ENCODE results near the gene FOXJ1. TPM values are rescaled to one million over a fixed set of nuclear protein-coding genes. Genes with fewer than 3 reads are reported as not detected.

The FOXJ1 gene
- total RNA-seq, 2 experiments from 2014 or later, result 0.63 to 0.89 TPM

DNA sequence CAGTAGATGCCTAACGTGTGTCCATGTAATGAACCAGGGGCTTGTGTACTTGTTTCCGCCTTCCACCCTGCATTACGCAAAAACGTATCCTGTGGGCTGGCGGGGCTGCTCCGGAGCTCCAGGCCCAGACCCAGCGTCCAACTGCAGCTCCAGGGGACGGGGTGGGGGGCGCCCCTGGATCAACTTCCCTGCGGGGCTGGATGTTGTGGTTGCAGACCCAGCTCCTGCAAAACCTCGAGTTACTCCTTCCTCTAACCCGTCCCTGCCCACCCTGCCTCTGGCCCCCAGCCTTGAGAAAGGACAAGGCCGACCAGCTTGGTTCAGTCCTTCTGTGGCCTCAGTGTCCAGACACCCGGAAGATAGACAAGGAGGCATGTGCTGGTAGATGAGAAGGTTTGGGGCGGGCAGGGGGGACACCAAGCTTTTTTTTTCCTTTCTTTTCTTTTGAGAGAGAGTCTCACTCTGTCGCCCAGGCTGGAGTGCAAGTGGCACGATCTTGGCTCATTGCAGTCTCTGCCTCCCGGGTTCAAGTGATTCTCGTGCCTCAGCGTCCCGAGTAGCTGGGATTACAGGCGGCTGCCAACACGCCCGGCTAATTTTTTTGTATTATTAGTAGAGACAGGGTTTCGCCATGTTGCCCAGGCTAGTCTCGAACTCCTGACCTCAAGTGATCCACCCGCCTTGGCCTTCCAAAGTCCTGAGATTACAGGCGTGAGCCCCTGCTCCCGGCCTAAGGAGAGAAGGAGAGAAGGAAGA lies 36.7 kb downstream of the FOXJ1 start:
- peak overlapping the region; percentile 98 for H3K4me3 Mint-ChIP-seq
- peak overlapping the region; percentile 68 to 82 for H3K27ac ChIP-seq (ENCODE audit: low read depth in 1 of 2, low read length in 2 of 2)
- no peaks in the 10 kb centered on the region for H3K27me3 Mint-ChIP-seq
- H3K36me3 Mint-ChIP-seq (ENCODE audit: low read depth), result peaks cover 36% of the 10 kb centered on the region
- peaks cover 23% of the 10 kb centered on the region for H3K36me3 ChIP-seq (ENCODE audit: insufficient read depth, low read length)
- H3K4me1 Mint-ChIP-seq (ENCODE audit: low read depth), result peaks cover 38% of the 10 kb centered on the region
- no peak for ATAC-seq (ENCODE audit: poor library complexity)
- no peaks in the 10 kb centered on the region for H3K9me3 Mint-ChIP-seq
- peak overlapping the region; percentile 90 for H3K27ac Mint-ChIP-seq
- H3K9me3 ChIP-seq (ENCODE audit: control insufficient read depth in 1 of 2, insufficient read depth in 1 of 2, low read length in 2 of 2), result no peaks in the 10 kb centered on the region
- no peak for DNase-seq
- POLR2A ChIA-PET, result interaction anchor here (0.7 to 2.3 kb wide), 15 partner anchors 15 to 249 kb away, joined by 3 to 8 read pairs (median 4); partner anchors contain the start of genes TRIM65, UBALD2 and WBP2
- H3K27me3 ChIP-seq (ENCODE audit: control insufficient read depth in 1 of 2, insufficient read depth in 2 of 2, low read length in 2 of 2), result no peaks in the 10 kb centered on the region
- TF ChIP-seq, protein P1, sequence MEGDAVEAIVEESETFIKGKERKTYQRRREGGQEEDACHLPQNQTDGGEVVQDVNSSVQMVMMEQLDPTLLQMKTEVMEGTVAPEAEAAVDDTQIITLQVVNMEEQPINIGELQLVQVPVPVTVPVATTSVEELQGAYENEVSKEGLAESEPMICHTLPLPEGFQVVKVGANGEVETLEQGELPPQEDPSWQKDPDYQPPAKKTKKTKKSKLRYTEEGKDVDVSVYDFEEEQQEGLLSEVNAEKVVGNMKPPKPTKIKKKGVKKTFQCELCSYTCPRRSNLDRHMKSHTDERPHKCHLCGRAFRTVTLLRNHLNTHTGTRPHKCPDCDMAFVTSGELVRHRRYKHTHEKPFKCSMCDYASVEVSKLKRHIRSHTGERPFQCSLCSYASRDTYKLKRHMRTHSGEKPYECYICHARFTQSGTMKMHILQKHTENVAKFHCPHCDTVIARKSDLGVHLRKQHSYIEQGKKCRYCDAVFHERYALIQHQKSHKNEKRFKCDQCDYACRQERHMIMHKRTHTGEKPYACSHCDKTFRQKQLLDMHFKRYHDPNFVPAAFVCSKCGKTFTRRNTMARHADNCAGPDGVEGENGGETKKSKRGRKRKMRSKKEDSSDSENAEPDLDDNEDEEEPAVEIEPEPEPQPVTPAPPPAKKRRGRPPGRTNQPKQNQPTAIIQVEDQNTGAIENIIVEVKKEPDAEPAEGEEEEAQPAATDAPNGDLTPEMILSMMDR (IDR thresholded peaks at IDR 0.05), result no peak
- intact Hi-C loops (cut with DNase I, micrococcal nuclease), result loop anchor here in 1 of 2 experiments (1.0 to 5.0 kb wide), 6 partner anchors 33 to 398 kb away; partner anchors contain the start of genes PRPSAP1 and RHBDF2
- CTCF ChIA-PET, result interaction anchor here (0.6 to 1.6 kb wide), 4 partner anchors 17 to 175 kb away, joined by 3 to 4 read pairs (median 3); no protein-coding TSS in a partner anchor
- peak overlapping the region; percentile 85 for H3K4me3 ChIP-seq (ENCODE audit: low read length)
- H3K4me1 ChIP-seq (ENCODE audit: insufficient read depth, low read length), result peaks cover 32% of the 10 kb centered on the region

DNA sequence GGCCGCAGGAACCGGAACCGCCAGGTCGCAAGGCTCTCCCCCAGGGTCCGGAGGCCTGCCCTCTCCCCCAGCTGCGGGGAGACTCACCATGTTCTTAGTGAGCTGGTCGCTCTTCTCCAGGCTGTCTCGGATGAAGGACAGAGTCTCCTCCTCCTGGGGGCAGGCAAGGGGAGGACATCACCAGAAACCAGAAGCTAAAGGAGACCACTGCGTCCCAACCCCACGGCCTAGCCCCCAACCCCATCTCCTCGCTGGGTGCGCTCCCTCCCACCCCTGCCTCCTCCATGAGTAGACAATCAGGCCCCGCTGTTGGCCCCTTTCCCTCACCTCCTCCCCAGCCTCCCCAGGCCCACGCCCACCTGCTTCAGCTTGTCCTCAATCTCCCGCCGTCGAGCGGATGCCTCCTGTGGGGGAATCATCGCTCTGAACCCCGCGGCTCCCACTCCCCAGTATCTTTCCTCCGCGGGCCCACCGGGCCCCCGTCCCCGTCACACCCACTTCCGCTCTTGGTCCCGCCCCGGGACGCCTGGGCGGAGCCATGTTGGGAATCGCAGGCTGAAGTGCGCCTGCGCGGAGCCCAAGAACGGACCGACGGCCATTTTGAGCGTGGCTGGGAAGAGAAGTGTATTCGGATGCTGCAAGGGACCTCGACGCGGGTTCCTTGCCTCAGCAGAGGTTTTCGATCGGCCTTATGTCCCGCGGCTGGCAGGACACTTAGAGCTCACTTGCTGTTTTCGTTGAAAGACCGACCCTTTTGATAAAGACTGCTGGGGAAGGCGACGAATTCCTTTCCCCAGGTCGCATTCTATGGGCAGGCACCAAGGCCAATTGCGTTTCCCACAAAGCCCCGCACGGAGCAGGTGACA lies 37.5 kb downstream of the FOXJ1 start, which contains the start of gene EXOC7:
Gene EXOC7 (minus strand): TSS at position 514 of the 866 bp plus-strand sequence. CDS start 95 bp downstream, at position 419.
- DNase-seq, result peak; percentile 86 to 97 (median 92)
- intact Hi-C loops (cut with DNase I, micrococcal nuclease), result loop anchor here in 1 of 2 experiments (1.0 to 5.0 kb wide), 6 partner anchors 32 to 399 kb away; partner anchors contain the start of genes PRPSAP1 and RHBDF2
- ATAC-seq (ENCODE audit: poor library complexity), result peak; percentile 94
- ChIA-PET CTCF (interaction anchor here (0.9 to 1.6 kb wide), 5 partner anchors 76 to 176 kb away, joined by 3 to 4 read pairs (median 4); no protein-coding TSS in a partner anchor), POLR2A (interaction anchor here (0.7 to 2.3 kb wide), 17 partner anchors 11 to 250 kb away, joined by 3 to 8 read pairs (median 4); partner anchors contain the start of genes TRIM65, UBALD2 and WBP2)
- peaks cover 26% of the 10 kb centered on the region for H3K36me3 ChIP-seq (ENCODE audit: insufficient read depth, low read length)
- H3K4me3 Mint-ChIP-seq, result peak within 1 kb of the TSS; percentile 98
- H3K4me1 Mint-ChIP-seq (ENCODE audit: low read depth), result peaks cover 38% of the 10 kb centered on the region
- peaks cover 32% of the 10 kb centered on the region for H3K4me1 ChIP-seq (ENCODE audit: insufficient read depth, low read length)
- no peaks in the 10 kb centered on the region for H3K27me3 Mint-ChIP-seq
- H3K27me3 ChIP-seq (ENCODE audit: control insufficient read depth in 1 of 2, insufficient read depth in 2 of 2, low read length in 2 of 2), result no peaks in the 10 kb centered on the region
- peaks cover 42% of the 10 kb centered on the region for H3K36me3 Mint-ChIP-seq (ENCODE audit: low read depth)
- no peaks in the 10 kb centered on the region for H3K9me3 ChIP-seq (ENCODE audit: control insufficient read depth in 1 of 2, insufficient read depth in 1 of 2, low read length in 2 of 2)
- peak within 1 kb of the TSS; percentile 90 for H3K27ac Mint-ChIP-seq
- no peaks in the 10 kb centered on the region for H3K9me3 Mint-ChIP-seq
- TF ChIP-seq, protein P1 (IDR thresholded peaks at IDR 0.05), result no peak
- H3K27ac ChIP-seq (ENCODE audit: low read depth in 1 of 2, low read length in 2 of 2), result peak within 1 kb of the TSS; percentile 68 to 82
- H3K4me3 ChIP-seq (ENCODE audit: low read length), result peak within 1 kb of the TSS; percentile 85

DNA sequence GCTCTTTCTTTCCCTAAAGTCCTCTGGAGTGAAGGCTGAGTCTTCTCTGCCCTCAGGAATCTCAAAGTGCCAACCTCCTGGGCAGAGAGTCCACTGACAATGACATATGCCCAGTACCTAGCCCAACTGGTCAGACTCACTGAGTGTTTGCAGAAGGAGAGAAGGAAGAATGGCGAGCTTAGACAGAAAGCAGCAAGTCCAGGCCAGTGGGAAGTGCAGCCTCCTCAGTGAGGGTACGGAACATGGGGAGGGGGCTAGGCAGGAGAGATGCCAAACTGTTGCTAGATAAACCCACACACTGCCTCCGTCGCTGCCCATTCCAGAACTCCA lies 38.1 kb downstream of the FOXJ1 start:
- intact Hi-C loops (cut with DNase I, micrococcal nuclease), result loop anchor here in 1 of 2 experiments (5.0 kb wide), 3 partner anchors 91 to 399 kb away; partner anchors contain the start of genes PRPSAP1 and RHBDF2
- Mint-ChIP-seq H3K27me3 (no peaks in the 10 kb centered on the region), H3K36me3 (ENCODE audit: low read depth) (peaks cover 44% of the 10 kb centered on the region), H3K9me3 (no peaks in the 10 kb centered on the region), H3K4me1 (ENCODE audit: low read depth) (peaks cover 38% of the 10 kb centered on the region), H3K4me3 (peak overlapping the region; percentile 98), H3K27ac (peak overlapping the region; percentile 90)
- H3K27me3 ChIP-seq (ENCODE audit: control insufficient read depth in 1 of 2, insufficient read depth in 2 of 2, low read length in 2 of 2), result no peaks in the 10 kb centered on the region
- peak overlapping the region; percentile 85 for H3K4me3 ChIP-seq (ENCODE audit: low read length)
- DNase-seq, result no peak
- H3K9me3 ChIP-seq (ENCODE audit: control insufficient read depth in 1 of 2, insufficient read depth in 1 of 2, low read length in 2 of 2), result no peaks in the 10 kb centered on the region
- no peak for ATAC-seq (ENCODE audit: poor library complexity)
- TF ChIP-seq, protein P1 (IDR thresholded peaks at IDR 0.05), result no peak
- H3K27ac ChIP-seq (ENCODE audit: low read depth in 1 of 2, low read length in 2 of 2), result peak overlapping the region; percentile 66 to 68
- POLR2A ChIA-PET, result interaction anchor here (0.8 to 2.3 kb wide), 10 partner anchors 10 to 247 kb away, joined by 3 to 8 read pairs (median 6); partner anchors contain the start of genes UBALD2 and WBP2
- peaks cover 27% of the 10 kb centered on the region for H3K36me3 ChIP-seq (ENCODE audit: insufficient read depth, low read length)
- H3K4me1 ChIP-seq (ENCODE audit: insufficient read depth, low read length), result peaks cover 32% of the 10 kb centered on the region
- CTCF ChIA-PET, result interaction anchor here (1.0 to 1.6 kb wide), 3 partner anchors 89 to 177 kb away, joined by 3 to 4 read pairs (median 4); no protein-coding TSS in a partner anchor
